Skin epidermis (tissue), 12 donors: ENCODE results near the gene EPHA3.

ENCODE experiments used
- H3K27ac ChIP-seq, 21 experiments: fragments of 200-600 bp; sonication (generic) in 11 of 21; one replicate each; pipeline ENCODE4 v1.5.0; 2020; ENCODE audit warnings: mild to moderate bottlenecking in 3 of 21, inconsistent platforms in 2 of 21, moderate library complexity in 2 of 21
- H3K4me3 ChIP-seq, 7 experiments: fragments of 200-600 bp; sonication (generic) in 2 of 7; one replicate each; pipeline ENCODE4 v1.5.0; 2020; ENCODE audit warnings: inconsistent platforms in 2 of 7, mild to moderate bottlenecking in 2 of 7, moderate library complexity in 1 of 7

EPHA3 gene

GRCh38 chr3:89139870-89140269, 32.4 kb downstream of the EPHA3 start:
- Histone ChIP-seq H3K4me3 (no peak overlapping the region), H3K27ac (no peak overlapping the region)

DNA sequence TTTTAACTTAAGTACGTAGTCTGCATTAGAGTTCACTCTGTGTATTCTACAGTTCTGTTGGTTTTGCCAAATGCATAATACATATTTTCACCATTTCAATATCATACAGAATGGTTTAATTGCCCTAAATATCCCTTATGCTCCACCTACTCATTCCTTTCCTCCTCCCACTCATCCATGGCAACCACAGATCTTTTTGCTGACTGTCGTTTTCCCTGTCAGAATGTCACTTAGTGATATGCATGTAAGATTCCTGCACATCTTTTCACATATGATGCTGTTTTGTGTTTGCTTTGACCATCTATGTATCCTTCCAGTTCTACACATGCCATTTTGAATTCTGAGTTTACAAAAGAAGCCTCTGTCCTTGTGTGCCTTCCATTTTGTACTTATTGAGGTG, 36.7 kb downstream of the EPHA3 start:
- H3K27ac ChIP-seq = no peak overlapping the region
- H3K4me3 ChIP-seq = no peak overlapping the region

DNA sequence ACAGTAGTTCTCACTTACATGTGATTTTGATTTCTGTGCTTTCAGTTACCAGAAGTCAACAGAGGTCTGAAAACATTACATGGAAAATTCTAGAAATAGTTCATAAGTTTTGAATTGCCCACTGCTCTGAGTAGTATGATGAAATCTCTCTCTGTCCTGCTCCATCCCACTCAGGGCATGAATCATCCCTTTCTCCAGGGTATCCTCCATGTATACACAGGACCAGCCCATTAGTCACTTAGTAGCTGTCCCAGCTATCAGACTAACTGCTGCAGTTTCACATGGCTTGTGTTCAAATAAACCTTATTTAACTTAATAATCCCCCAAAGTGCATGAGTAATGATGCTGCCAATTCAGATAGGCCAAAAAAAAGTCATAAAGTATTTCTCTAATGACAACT, 38.6 kb downstream of the EPHA3 start:
- no peak overlapping the region for H3K4me3 ChIP-seq
- no peak overlapping the region for H3K27ac ChIP-seq

DNA sequence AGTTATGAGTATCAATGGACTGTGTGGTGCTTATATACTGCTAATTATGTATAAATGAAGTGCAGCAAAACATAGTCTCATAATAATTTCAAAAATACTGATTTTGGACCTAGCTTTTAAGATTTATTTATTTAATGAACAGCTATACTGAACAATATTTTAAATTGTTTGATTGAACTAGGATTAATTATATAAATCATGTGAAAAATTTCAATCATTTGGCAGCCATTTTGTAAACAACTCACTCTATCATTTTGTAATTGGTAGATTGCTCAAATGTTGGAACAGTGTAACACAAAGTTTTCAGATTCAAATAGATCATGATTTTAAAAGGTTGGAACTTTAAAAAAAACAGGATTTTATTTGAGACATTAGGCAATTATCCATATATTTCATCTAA, 47.0 kb downstream of the EPHA3 start:
- Histone ChIP-seq H3K27ac (no peak overlapping the region), H3K4me3 (no peak overlapping the region)

DNA sequence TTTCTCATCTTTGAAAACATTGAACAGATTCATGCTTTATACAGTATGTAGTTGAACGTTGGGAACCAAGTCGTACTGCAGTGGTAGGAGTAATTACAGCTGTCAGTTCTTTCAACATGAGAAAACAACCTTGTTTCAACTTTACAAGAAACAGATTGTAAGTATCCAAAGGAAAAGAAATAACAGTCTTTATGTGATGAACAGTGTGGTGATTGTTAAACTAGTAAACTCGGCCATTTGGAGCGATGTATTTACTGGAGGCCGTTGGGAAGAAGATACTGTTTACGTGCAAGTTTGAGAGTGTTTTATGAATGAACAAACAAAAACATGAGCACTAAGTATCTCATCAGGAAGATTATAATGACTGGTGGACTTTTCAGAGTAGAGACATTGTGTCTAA, 48.4 kb downstream of the EPHA3 start:
- H3K27ac ChIP-seq = no peak overlapping the region
- no peak overlapping the region for H3K4me3 ChIP-seq

- no peak overlapping the region for H3K27ac ChIP-seq
- H3K4me3 ChIP-seq = no peak overlapping the region
These were observed 50.2 kb downstream of the EPHA3 start for GRCh38 chr3:89157575-89157974.

DNA sequence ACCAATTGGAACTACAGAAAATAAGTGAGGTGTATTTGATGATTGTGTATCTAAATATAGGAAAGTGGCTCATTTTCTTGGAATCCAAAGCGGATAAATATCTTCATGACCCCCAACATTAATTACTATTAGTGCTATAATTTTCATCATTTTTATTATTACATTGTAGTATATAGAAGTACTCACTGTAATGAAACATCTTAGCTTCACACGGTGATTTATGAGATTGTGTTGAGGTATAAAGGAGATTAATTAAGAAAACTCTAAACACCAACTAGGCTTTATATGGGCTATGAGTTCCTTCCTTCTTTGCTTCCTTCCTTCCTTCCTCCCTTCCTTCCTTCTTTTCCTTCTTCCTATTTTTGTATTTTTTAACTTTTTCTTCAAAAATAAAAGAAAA, 52.2 kb downstream of the EPHA3 start:
- Histone ChIP-seq H3K27ac (no peak overlapping the region), H3K4me3 (no peak overlapping the region)

DNA sequence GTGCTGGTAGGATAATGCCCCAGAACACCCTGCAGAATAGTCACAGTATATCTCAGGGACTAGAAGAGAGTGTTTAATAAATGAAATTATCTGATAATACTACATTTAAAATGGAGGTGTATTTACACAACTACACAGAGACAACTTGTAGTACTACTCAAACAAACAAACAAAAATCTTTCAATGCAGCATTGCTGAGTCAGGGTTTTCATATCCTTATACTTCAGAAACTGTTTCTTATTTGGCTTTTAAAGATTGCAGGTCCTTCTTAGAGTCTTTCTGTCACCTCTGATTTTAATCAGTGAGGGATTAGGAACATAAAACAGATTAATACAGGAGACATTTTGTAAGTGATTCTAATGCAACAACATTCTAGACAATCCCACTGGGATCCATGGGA, 57.4 kb downstream of the EPHA3 start:
- H3K27ac ChIP-seq = no peak overlapping the region
- H3K4me3 ChIP-seq = no peak overlapping the region

GRCh38 chr3:89165636-89166263, 58.3 kb downstream of the EPHA3 start:
- Histone ChIP-seq H3K4me3 (no peak overlapping the region), H3K27ac (no peak overlapping the region)

DNA sequence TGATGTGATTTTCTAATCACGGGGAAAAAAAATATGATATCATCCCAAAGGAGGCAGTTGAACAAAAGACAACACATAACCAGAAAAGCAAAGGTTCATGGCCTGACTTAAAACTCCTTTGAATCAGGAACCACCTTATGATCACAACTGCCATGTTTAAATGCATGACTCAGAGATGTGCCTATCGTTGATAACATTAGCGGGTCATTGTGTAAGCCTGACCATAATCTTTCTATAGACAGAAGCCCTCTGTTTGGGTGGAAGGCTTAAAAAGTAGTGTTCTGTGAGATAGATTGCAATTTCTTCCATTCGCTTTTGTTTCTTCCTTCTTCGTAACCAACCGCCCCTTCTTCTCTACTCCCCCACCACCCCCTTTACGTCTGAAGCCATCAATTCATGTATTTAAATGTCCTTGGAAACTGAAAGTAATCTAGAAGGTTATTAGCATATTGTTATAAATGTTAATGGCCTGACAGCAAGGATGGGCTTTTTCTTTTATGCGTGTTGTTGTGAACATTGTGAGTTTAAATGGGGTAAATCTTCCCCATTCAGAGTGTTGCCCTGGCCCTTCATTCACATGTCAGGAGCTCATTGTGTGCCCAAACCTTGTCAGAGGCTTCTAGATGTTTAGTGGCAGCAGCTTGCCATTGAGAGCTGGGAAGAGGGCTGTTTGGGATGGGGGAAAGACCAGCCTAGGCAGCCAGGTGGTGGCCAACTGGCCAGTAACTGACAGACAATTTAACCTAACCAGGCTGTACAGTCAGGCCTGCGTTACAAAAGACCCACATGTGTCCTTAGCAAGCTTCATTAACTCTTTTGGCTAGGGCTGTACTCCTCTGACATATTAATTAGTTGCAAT, 64.5 kb downstream of the EPHA3 start:
- no peak overlapping the region for H3K4me3 ChIP-seq

GRCh38 chr3:89173546-89173945, 66.1 kb downstream of the EPHA3 start:
- H3K4me3 ChIP-seq = no peak overlapping the region
- H3K27ac ChIP-seq = no peak overlapping the region

More for the DNA sequence above, 64.5 kb downstream of the EPHA3 start:
- no peak overlapping the region for H3K27ac ChIP-seq

GRCh38 chr3:89179355-89180001, 72.1 kb downstream of the EPHA3 start:
- no peak overlapping the region for H3K4me3 ChIP-seq
- H3K27ac ChIP-seq = peak overlapping the region in 1 of 21 experiments; percentile 7

DNA sequence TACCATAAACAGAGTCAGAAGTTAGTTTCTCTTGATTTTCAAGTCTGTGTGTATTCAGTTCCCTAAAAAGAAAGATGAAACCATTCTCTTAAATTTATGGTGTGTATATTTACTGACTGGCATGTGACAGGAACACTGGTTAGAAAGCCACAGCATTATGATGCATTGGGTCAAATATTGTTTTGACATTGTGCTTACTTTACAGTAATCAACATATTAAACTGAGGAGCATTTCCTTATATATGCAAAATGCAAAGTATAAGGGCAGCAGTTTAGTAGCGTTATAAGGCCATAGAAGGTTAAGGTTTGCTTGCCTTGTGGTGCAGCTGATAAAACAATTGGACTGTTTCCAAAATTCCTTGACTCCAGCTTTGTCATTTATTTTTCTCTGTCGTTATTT, 72.9 kb downstream of the EPHA3 start:
- H3K27ac ChIP-seq = no peak overlapping the region
- no peak overlapping the region for H3K4me3 ChIP-seq

- H3K4me3 ChIP-seq = no peak overlapping the region
- no peak overlapping the region for H3K27ac ChIP-seq
These were observed 74.6 kb downstream of the EPHA3 start for GRCh38 chr3:89182056-89182455.

DNA sequence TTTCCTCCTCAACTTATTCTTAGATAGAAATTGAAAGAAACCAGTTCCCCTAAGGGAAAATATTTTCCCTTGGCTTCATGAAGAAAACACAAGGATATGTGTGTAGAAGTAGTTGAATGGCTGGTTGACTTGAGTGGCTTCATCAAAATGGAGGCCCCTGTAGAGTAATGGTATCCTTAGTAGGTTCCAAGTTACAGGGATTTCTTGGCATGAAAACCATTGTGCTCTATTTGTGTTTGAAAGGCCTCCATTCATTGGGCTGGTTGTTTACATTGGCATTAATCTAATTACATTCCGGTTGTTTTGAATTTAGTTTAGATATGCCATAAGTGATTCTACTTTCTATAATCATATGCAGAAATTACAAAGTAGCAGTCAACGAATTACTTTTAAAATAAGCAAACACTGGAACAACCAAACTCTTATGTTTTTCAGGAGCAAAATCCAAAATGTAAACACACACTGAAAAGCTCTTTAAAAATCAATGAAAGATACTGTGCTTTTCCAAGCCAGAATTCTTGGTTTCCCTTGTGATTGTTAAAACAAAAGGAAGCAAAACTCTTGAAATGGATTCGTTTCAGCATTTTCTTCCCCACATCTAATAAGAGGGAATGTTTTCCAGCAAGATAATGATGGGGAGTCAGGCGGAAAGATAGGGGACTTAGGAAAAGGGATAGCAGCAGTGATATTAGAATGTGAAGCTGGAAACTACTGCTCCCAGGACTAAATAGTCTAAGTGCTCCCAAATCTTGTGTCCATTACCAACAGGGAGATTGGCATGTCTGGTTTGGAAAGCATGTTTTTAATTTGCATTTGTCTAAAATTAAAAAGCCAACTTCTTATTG, 77.0 kb downstream of the EPHA3 start:
- no peak overlapping the region for H3K4me3 ChIP-seq
- no peak overlapping the region for H3K27ac ChIP-seq

DNA sequence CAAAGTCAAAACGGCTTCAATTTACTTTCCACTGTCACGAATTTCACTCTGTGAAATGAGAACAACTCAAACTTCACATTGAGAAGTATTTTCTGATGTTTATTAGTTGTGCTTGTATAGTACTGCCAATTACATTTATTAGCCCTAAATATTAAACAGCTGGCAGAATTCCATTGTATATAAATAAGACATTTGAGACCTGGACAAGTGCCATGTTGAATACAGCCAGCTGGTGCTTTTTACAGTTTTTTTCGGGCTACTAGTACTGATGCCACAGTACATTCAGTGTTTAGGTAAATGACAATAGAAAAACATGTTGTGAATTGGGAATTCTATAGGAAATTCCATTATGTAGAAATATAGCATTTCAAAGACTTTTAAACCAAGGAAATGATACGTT, 79.0 kb downstream of the EPHA3 start:
- Histone ChIP-seq H3K27ac (no peak overlapping the region), H3K4me3 (no peak overlapping the region)

DNA sequence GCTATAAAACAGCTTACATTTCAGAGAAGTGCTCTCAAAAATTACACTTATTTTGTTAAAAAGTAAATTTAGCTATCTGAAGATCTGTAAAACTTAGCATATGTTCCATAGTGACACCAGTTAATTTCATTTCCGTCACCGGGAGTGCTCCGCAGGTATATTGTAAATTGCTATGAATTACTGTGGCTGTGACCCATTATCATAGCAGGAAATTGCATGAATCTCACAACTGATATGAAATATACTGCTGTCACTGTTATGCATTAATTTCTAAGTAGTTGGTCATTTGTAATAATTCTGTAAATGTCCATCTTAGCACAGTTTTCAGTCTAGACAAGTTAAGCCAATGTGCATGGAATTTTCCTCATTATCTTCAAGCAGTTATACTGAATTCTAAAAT, 91.2 kb downstream of the EPHA3 start:
- Histone ChIP-seq H3K27ac (no peak overlapping the region), H3K4me3 (no peak overlapping the region)

DNA sequence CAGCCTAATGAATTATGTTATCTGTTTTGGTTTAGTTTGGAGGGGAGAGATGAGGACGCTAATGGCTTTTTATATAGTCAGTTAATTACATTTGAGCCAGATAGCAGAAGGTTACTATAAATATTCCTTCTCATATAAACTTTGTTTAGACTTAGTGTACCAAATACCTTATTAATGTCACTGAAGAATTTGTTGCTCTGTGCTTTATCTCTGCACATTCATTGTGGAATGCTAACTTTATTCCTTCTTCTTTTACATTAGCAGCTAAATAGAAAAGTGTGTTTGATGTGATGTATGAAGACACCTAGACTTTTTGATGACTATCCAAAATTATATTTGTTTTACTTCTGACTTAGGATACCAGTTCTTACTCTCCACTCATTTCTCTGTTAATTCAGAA, 105.2 kb downstream of the EPHA3 start:
- no peak overlapping the region for H3K4me3 ChIP-seq
- H3K27ac ChIP-seq = no peak overlapping the region

DNA sequence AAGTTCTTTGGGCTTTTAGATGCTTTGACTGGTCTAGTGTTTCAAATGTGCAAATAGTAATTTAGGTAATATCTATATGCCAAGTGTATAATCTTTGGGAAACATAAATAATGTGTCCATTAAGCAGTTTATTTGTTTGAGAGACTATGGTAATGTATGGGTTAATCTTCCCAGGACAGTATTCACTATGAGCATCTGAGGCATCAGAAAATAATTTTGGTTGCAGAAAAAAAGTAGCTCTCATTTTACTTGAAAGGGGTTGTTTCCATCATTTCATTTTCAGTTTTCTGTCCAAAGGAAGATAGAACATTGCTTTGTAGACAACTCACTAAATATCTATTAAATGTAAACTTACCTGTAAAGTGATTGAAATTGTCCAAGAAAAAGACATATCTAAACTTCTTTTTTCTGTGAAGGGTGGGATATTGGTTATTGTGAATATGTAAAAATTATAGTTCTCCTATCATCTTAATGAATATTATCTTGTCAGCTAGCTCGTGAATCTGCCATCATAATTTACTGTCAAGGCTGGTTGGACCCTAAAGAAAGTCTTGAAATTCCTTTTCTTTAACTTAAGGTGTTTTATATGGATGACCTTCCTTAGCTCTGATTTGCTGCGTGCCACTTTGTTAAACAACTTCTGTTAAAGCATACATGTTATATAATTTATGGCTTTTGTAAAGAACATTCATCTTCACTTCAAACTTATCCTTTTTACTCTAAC, 108.8 kb downstream of the EPHA3 start:
- no peak overlapping the region for H3K4me3 ChIP-seq
- no peak overlapping the region for H3K27ac ChIP-seq
